Upper lobe of right lung (tissue), 1 donor: ENCODE measurements around the gene UNC80. TPM values are rescaled to one million over a fixed set of nuclear protein-coding genes. Genes with fewer than 3 reads are reported as not detected.
A peak's percentile ranks its signal among the peaks of the same experiment; 100 is the strongest.

Experiments used
- ATAC-seq: fragments of 200-7000 bp; cut with Tn5 transposase; one replicate; pipeline ENCODE4 v1.9.1; 2020; ENCODE audit warnings: mild to moderate bottlenecking, moderate library complexity
- DNase-seq: peaks from one replicate; pipeline ENCODE4 v3.0.0-alpha.2; 2020
- H3K27ac ChIP-seq: fragments of 200-600 bp; one replicate; pipeline ENCODE4 v1.8.0; 2022
- H3K27me3 ChIP-seq: fragments of 200-600 bp; one replicate; pipeline ENCODE4 v1.8.0; 2022; ENCODE audit warnings: mild to moderate bottlenecking
- H3K36me3 ChIP-seq: fragments of 200-600 bp; one replicate; pipeline ENCODE4 v1.8.0; 2022
- H3K4me1 ChIP-seq: fragments of 200-600 bp; one replicate; pipeline ENCODE4 v1.8.0; 2022
- H3K4me3 ChIP-seq: fragments of 200-600 bp; one replicate; pipeline ENCODE4 v1.8.0; 2022; ENCODE audit warnings: mild to moderate bottlenecking
- H3K9me3 ChIP-seq: fragments of 200-600 bp; one replicate; pipeline ENCODE4 v1.8.0; 2022
- intact Hi-C: fragments of 100-400 bp; cut with DNase I; formaldehyde crosslinking; loops from one replicate; pipeline ENCODE4 v1.11.0; 2022
- long read RNA-seq: library from polyadenylated mRNA; unstranded; transcript quantifications from one replicate; pipeline ENCODE4 v2.0.0, GENCODE V29; 2021
- total RNA-seq: library from RNA; stranded (reverse); fragmentation: NEBNext Ultra II Directional; extraction: Animal tissue kit (Norgen Biotek cat#: 25700); gene quantifications from one replicate; pipeline ENCODE4 v1.2.1, GENCODE V29; 2021
- TF ChIP-seq, protein P1 (sequence below): fragments of 200-600 bp; IDR thresholded peaks from one replicate; pipeline ENCODE4 v1.8.0; 2022; ENCODE audit warnings: antibody characterized with exemption
- donor health status: DM: no; HTN: yes; CAD: no; lungs with severe emphysema.

UNC80 gene
- not detected for total RNA-seq
- long read RNA-seq = 0 reads

GRCh38 chr2:209771474-209772289 lies at the start of gene UNC80:
UNC80 (plus strand) TSS chr2:209771832; CDS start chr2:209772073, 241 bp downstream.
- Histone ChIP-seq H3K27ac (no peak within 1 kb of the TSS), H3K4me3 (no peak within 1 kb of the TSS), H3K9me3 (no peaks in the 10 kb centered on the region), H3K27me3 (peaks cover 24% of the 10 kb centered on the region), H3K4me1 (peaks cover 4% of the 10 kb centered on the region), H3K36me3 (no peaks in the 10 kb centered on the region)
- peak; percentile 81 for DNase-seq
- TF ChIP-seq, protein P1, sequence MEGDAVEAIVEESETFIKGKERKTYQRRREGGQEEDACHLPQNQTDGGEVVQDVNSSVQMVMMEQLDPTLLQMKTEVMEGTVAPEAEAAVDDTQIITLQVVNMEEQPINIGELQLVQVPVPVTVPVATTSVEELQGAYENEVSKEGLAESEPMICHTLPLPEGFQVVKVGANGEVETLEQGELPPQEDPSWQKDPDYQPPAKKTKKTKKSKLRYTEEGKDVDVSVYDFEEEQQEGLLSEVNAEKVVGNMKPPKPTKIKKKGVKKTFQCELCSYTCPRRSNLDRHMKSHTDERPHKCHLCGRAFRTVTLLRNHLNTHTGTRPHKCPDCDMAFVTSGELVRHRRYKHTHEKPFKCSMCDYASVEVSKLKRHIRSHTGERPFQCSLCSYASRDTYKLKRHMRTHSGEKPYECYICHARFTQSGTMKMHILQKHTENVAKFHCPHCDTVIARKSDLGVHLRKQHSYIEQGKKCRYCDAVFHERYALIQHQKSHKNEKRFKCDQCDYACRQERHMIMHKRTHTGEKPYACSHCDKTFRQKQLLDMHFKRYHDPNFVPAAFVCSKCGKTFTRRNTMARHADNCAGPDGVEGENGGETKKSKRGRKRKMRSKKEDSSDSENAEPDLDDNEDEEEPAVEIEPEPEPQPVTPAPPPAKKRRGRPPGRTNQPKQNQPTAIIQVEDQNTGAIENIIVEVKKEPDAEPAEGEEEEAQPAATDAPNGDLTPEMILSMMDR = no peak
- peak; percentile 96 for ATAC-seq
- intact Hi-C loops = no loop called here

DNA sequence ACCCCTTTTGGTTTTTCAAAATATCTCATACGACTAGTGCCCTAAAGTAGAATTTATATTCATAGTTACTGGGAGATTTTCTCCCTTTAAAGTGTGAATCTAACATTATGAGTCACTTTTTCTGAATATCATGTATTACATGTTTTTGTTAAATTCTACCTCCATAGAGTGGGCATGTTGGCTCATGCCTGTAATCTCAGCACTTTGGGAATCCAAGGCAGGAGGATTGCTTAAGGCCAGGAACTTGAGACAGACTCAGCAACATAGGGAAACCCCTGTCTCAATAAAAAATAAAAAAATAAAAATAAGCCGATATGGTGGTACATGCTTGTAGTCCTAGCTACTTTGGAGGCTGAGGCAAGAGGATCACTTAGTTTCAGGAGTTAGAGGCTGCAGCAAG lies 45.3 kb upstream of the UNC80 start:
- Histone ChIP-seq H3K36me3 (no peaks in the 10 kb centered on the region), H3K4me3 (no peak overlapping the region), H3K27me3 (no peaks in the 10 kb centered on the region), H3K9me3 (no peaks in the 10 kb centered on the region), H3K27ac (no peak overlapping the region), H3K4me1 (no peaks in the 10 kb centered on the region)
- no peak for ATAC-seq
- intact Hi-C loops = no loop called here
- TF ChIP-seq, protein P1 = no peak
- DNase-seq = no peak

DNA sequence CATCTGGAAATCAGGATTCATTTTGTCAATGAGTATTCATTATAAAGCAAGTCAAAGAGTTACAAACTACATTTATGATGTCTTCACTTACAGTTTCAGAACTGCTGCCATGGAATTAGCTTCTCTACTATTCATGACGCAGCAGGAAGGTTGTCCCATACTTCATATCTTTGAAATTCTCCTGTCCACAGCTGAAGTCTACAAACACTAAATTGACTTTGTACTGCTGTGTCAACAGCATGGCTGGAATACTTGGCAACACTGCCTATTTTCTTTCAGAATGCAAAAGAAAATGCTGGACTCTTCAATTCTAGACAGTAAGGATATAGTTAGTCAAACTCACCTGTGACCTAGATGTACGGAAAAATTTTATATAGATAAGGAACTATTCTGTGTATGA lies 44.6 kb upstream of the UNC80 start:
- Histone ChIP-seq H3K4me1 (no peaks in the 10 kb centered on the region), H3K27ac (no peak overlapping the region), H3K9me3 (no peaks in the 10 kb centered on the region), H3K4me3 (no peak overlapping the region), H3K27me3 (no peaks in the 10 kb centered on the region), H3K36me3 (no peaks in the 10 kb centered on the region)
- TF ChIP-seq, protein P1 = no peak
- no peak for DNase-seq
- no peak for ATAC-seq
- intact Hi-C loops = no loop called here

GRCh38 chr2:209734805-209735204 lies 36.8 kb upstream of the UNC80 start:
- H3K4me3 ChIP-seq = no peak overlapping the region
- DNase-seq (no peak), ATAC-seq (no peak)
- no peaks in the 10 kb centered on the region for H3K27me3 ChIP-seq
- no peaks in the 10 kb centered on the region for H3K36me3 ChIP-seq
- H3K9me3 ChIP-seq = no peaks in the 10 kb centered on the region
- TF ChIP-seq, protein P1 = no peak
- intact Hi-C loops = no loop called here
- H3K27ac ChIP-seq = no peak overlapping the region
- no peaks in the 10 kb centered on the region for H3K4me1 ChIP-seq

DNA sequence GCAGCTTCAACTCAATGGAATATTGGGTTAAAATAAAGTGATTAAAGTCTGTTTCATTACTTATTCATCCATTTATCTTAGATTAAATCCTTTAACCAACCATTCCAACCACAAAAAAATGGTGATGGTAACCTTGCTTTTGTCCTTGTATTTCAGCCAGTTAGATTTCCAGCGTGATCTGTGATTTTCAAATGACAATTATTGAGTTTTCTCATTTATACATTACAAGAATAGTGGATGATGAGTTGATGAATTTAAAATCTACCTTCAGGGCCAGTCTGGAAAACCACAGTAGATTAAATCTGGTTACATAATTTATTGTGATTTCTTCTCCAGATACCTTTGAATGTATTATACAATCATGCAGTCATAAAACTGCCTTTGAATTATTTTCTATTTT lies 29.7 kb upstream of the UNC80 start:
- Histone ChIP-seq H3K4me3 (no peak overlapping the region), H3K4me1 (no peaks in the 10 kb centered on the region), H3K27me3 (no peaks in the 10 kb centered on the region), H3K27ac (no peak overlapping the region), H3K9me3 (no peaks in the 10 kb centered on the region), H3K36me3 (no peaks in the 10 kb centered on the region)
- no peak for DNase-seq
- TF ChIP-seq, protein P1 = no peak
- no peak for ATAC-seq
- intact Hi-C loops = no loop called here
